HG03064 (cell line): Measurements from ENCODE around the gene GFRA1.
"Not testable (repeated sequence)": the region's sequence is repeated elsewhere in the genome, so short reads cannot be mapped to it uniquely, and the experiment has no call there.

Source experiments
- ATAC-seq: cut with Tn5 transposase; IDR thresholded peaks from one replicate; pipeline ENCODE4 v1.9.1; 2021; ENCODE audit warnings: low read depth; ENCODE audit not compliant: unreplicated experiment

Gene GFRA1

DNA sequence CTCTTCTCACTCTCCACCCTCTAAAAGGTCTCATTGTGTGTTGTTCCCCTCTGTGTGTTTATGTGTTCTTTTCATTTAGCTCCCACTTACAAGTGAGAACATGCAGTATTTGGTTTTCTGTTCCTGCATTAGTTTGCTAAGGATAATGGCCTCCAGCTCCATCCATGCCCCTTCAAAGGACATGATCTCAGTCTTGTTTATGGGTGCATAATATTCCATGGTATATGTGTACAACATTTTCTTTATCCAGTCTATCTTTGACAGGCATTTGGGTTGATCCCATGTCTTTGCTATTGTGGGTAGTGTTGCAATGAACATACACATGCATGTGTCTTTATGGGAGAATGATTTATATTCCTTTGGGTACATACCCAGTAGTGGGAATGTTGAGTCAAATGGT, 107.1 kb downstream of the GFRA1 start:
- ATAC-seq, result not testable (repeated sequence)

DNA sequence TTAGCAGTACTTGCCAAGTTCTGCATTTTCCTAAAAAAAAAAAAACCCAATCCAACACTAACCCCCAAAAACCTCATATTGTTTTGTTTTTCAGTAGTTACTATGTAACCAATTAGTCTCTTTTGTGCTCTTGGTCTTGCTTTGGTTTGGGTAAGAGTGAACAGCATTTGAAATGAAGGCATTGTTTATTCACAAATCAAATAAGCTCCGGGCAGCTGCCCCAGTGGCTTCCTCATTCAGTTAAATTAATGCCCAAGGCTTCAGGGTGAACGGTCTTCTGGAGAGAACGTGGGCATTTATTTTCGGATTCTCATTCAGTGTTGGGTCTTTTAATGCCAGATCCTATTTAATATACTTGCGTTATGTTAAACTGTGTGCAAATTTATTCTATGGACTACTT, 108.7 kb downstream of the GFRA1 start:
- no peak for ATAC-seq

DNA sequence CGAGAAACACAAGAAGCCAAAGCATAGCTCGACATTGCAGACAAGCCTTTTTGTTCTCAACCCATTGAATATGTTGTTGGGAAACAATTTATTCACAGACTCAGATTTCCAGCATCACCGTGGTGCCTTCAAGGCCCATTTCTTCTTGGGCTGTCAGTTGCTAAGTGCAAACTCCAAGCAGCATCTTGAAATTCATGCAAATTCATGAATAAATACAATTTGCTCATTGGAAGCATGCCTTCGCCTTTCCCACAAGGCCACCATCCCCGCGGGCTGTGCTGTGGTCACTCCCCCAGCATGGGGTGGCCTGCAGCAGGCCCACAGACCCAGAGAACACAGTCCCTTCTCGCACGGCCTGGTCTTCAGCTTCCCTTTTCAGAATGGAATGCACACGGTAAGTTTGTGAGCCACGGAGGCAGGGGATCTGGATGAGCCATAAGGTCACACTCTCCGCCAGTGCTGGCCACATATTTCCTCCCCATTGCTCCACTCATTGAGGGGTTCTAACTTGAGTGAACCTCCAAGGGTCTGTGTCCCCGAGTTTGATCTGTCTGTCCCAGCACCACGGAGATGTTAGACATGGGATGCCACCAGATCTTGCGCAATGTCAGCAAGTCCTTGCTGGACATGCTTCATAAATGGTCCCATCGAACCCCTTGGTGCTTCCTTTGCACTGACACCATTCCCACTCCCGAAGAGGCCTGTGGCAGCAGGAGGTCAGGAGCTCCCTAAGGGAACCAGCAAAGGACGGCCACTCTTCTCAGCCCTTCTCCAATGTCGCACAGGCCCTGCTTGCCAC, 109.5 kb downstream of the GFRA1 start:
- no peak for ATAC-seq

DNA sequence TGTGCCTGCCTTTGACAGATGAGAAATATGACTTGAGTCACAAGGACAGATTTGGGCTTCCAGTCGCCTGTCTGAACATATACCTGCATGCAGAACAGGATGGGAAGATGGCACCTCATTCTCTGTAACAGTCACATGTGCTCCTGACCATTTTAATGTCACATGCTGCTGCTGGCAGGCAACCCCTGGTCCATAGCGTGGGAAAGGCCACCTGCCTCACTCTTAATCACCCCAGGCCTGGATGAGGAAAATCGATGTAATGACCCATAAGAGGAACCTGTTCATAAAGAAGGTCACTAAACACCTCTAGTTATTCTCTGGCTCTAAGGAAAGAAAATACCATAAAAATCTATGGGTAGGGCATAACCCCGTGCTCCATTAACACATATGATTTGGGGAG, 110.2 kb downstream of the GFRA1 start:
- ATAC-seq, result no peak

DNA sequence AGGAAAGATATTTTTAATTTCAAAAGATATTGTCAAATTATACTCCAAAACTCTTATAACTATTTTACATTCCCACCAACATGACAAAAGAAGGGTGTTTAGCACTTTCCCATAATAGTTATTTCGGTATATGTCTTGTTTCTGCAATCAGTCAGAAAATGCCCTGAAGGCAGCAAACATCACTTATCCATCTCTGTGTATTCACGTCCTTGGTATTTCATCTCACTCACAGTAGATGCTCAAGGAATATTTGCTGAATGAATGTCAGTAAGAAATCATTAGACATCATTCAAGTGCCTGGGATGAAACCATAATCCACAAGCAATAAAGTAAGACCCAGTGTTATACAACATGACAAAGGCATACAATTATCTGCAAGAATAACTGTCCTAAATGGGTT, 112.7 kb downstream of the GFRA1 start:
- no peak for ATAC-seq

DNA sequence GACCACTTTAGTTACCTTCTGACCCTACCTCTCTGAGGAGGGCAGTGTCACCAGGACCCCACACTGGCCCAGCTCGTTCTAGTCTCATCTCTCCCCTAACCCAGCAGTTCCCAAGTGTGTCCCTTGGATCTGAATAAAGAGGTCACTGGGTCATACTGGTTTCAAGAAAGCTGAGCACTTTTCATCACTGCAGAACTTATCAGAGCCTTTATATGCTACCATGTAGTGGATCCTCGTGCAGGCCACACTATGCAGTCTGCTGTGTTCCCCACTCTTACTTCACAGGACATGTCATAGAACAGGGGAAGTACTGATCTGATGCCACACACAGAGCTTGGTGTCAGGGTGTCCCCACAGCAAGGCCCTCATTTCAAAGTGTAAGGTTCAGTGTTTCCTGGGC, 113.8 kb downstream of the GFRA1 start:
- no peak for ATAC-seq

DNA sequence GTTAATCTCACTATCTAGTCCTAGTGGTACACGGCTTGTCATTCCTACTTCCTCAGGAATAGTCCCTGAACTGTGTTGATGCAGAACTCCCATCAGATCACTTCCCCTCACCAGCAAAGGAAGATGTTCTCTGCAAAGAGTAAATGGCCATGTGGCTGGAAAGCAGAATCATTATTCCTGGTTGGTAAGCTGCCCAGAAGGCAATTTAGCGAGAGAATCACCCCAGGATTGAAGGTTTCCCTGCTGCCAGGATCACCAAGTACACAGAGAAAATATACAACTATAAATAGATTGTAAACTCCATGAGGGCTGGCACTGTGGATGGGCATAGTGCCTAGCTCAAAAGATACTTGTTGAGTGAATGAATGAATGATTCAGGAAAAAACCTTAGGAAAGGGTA, 115.0 kb downstream of the GFRA1 start:
- ATAC-seq, result no peak

DNA sequence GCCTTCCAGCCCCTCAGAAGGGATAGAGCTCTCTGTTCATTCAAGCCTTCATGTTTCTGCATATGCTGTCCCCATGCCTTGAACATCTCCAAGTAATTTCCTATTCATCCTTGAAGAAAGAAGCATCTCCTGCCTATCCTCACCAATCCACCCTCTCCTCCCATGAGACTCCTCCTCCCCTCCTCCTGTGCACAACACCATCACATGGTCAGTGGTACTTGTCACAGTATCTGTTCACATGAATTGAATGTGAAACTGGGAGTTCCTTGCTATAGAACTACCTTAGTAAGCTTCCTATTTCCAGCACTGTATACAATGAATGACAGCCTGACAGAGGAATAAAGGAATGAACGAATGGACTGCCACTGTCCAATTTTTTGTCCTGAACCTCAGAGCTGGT, 115.5 kb downstream of the GFRA1 start:
- no peak for ATAC-seq

DNA sequence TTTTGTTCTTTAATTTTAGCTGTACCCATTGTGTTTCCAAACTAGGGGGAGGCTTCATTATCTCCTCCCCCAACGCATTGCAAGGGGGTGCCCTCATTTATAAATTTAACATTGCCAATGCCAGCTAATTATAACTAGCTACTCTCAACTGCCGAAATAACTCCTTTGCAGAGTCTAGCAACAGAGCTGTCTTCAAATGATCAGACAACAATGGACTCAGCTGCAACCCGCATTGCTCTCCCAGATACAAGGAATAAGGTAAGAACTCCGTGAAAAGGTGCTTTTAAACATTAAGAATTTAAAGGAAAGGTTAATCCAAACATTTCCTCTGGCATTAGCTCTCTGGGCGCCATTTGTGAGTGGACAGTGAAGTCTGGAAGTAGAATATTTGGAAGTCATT, 116.2 kb downstream of the GFRA1 start:
- ATAC-seq, result no peak

DNA sequence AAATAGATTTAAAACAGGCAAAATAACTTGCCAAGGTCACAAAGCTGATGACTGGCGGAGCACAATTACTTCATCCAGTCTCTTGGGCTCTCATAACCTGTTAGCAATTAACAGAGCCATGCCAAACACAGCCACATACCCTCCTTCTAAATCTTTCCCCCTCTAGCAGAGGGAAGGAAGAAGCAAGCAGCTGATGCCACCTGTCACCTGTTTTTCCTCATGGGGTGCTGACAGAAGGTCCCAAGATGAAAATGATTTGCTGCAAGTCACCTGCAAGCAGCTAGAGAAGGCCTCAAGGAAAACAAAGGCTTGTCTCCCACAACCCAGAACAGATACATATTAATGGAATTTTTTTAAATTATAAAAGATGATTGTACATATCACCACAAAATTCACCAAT, 117.8 kb downstream of the GFRA1 start:
- ATAC-seq, result no peak

DNA sequence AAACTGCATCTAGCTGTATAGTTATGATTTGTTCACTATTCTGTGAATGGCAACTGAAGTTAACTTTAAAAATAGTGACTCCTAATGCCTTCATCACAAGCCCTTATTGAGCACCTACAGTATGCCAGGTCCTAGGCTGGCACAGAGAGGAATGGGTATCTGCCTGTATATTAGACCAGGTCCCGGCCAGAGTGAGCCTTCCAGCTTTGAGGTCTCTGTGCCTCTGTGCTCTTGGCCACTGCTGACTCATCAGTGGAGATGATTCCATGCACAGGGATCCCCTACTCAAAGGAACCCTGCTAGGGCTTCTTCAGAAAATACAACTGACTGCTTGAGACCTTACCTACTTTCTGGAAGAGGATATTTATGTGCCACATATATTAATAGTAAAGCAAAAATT, 118.4 kb downstream of the GFRA1 start:
- no peak for ATAC-seq

DNA sequence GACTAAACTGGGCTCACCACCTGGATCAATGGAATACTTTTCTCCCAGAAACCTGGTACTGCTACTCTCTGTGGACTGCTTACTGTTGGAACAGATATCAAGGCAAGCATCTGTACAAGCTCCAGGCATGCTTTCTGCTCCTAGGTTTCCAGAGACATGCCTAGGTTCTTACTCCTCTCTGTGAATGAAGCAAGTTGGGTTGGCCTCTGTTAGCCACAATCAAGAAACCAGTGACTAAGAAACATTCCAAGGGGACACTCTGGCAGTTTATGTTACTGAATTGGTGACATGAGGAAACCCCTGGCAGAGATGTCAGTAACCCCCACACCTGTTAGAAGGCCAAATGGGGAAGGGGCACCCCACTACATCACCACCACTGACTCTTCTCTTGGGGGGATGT, 121.9 kb downstream of the GFRA1 start:
- ATAC-seq, result no peak

DNA sequence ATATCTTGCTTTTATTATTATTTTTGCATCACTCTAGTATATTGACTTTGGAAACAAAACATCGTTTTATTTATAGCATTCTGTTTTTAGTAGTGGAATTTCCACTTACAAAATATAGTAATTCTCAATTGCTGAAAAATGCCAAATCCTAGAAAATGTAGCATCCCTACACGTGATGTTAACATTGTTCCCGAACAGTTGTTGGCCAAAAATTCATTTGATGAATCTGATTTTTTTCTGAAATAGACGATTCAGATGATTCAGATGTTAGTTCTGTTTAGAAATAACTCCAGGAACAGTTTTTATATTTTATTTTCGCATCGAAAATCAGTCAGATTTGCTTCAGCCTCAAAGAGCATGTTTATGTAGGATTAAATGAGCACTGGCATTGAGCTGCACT, 122.4 kb downstream of the GFRA1 start:
- ATAC-seq, result no peak

DNA sequence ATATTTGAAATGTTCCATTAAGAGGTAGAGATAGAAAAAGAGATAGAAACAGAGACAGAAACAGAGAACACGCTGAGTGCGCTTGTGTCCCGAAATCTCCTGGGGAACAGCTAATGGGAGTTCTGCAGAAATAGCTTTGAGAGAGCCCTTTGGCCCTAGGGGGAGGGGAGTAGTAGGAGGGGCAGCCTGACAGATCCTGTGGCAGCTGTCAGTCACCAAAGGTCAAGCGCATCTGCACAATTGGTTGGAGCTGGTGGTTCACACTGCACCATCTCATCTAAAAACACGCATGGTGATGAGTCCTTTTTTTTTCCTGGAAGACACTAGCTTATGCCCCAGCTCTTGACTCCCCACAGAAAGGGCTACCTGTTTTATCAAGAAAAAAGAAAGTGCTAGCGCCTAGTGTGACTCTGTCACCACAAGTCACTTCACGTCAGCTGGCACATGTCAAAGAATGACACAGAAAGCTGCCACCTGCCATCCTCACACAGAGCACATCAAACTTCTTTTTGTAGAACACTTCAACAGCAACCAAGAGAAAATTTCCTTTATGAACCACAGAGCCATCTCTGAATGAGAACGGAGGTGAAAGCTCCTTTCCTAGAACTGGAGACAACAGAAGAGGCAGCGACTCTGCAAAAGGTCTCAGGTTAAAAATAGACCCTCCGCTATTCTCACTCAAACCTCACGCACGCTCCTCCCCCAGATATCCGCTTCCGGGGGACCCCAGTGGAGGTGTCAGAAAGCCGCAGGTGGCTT, 125.7 kb downstream of the GFRA1 start:
- ATAC-seq, result no peak

DNA sequence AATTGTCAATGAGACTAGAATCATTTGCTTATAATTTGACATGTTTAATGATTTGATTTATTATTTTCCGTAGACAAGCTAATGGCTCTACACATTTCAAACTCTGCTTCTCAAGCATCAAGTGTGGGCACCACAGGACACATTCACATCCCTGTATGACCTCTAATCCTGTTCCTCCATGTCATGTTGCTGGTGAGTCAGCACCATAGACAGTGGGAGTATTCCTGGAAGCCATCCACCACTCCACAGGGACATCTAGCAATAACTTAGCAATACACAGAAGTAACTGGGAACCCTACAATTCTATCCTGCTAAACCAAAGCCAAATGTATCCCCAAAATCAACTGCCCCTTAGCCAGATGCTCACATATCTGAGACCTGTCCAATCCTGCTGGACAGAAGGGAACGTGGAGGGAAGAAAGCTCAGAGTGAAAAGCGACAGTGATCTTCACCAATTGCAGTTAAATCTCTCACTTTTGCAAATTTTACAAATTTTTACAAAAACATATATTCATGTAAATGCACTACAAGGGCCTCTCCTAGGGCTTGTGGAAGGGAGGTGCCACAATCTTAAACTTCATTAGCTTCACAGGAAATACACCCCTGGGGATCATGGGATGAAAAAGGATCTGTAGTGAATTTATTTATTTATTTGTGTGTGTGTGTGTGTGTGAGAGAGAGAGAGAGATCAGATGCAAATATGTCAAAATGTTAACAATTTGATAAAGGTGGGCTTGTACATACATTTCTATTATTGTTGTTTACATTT, 126.5 kb downstream of the GFRA1 start:
- no peak for ATAC-seq

DNA sequence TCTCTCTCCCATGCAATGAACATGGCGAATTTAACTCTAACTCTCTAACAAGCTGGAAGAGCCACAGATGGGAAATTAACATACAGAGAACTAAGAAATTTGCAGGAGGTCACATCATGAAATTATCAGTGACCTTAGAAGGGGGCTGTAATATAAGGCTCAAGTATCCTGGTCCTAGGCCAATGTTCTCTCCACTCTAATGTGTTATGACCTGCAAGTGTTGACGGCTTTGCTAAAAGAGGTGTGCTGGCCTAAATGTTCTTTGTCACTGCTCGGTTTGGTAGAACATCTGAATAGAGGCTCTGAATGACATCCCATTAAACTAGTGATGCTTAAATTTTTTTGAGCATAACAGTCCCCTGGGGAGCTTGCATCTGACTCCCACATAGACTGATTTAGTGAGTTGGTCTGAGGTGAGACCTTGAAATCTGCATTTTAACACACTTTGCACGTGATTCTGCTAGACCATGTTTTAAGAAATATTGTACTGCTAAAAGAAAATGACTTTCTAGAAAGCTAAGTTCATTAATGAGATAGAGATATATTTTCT, 129.3 kb downstream of the GFRA1 start:
- no peak for ATAC-seq

DNA sequence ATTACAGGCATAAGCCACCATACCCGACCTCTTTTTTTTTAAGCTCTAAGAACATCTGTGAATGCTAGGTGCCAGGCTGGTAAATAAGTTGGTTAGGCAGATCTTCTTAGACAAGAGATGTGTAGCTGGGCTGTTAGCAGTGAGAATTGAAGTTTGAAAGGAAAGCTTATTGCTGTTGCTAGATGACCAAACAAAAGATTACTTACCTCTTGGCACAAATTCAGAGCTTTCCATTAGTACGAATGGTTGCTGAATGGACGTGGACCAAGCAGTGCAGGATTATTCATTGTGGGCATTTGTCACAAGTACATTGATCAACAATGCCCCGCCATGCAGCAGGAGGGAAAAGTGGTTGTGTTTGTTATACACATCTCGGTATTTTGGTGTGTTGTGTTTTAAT, 131.2 kb downstream of the GFRA1 start:
- no peak for ATAC-seq

DNA sequence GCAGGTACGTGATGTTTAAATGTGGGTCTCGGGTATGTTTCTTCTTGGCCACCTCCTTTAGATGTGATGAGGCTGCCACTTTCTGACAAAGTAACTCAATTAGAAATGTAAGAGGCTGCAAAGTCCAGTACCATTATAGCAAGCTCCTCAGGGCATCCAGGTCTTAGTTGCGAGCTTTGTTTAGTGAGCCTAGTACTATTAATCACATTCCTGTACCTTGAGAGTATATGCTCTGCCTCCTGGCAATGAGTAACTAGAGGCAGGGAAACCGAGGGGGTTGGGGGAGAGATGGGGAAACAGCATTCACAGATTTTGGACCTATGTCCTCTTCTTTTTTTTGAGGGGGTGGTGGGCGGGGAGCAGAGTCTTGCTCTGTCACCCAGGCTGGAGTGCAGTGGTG, 131.8 kb downstream of the GFRA1 start:
- no peak for ATAC-seq

DNA sequence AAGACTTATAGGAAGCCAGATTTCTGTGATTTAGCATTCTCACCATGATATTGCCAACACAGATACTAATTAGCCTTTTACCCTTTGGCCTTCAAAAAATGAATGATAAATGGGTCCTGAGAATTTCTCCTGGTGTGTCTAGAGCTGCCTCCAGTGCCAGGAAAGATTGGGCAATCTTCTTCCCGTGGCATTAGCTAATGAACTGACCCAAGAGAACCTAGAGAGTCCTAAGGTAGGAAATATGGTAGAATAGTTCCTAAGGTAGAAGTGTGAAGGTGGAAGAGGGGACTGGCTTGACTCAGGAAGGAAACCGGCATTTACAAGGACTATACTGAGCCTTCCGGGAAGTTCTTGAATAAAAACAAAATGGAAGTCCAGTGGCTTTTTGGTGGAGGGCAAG, 133.1 kb downstream of the GFRA1 start:
- ATAC-seq, result no peak

DNA sequence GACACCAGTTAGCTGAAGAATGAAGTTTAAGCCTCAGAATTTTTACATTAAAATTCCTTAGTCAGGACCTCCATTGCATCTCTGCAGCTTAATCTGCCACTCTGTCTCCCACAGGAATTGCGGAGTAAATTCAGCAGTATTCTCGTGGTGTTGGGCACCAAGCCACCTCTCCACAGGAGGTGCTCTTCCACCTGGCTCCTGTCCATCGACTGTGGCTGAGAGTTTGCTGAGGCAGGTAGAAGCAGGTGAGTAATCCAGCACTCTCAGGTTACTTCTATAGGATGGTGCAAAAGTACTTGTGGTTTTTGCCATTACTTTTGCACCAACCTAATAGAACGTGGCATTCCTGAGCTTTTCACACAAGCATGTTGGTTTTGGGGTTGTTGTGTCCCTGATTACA, 134.1 kb downstream of the GFRA1 start:
- no peak for ATAC-seq

DNA sequence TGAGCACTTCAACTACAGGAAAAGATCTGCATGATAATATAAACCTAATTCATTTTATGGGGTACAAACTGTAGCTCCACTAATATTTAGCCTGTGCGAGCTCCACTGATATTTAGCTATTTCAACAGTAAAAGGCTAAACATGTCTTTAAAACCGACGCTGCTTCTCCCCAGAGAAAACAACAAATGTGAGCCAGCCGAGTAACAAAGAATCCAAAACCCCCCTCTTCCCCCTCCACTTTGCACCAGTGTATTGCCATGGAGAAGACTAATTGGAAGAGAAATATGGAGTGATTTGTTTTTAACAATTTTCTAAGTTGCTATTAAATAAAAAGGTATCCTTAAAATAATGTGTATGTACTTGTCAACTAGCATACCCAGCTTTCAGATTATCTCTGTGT, 136.7 kb downstream of the GFRA1 start:
- ATAC-seq, result no peak
